M059J (cell line): ENCODE results near the gene GIMAP8. TPM values are rescaled to one million over a fixed set of nuclear protein-coding genes. Genes with fewer than 3 reads are reported as not detected.

ENCODE experiments used
- DNase-seq: peaks from one replicate; pipeline ENCODE4 v3.0.0-alpha.2; 2012; ENCODE audit warnings: low read depth
- total RNA-seq: library from RNA; depleted of rRNA; stranded (reverse); fragments of >200 nt; shearing (Covaris generic); gene quantifications from 2 replicates; pipeline ENCODE4 v1.2.3, GENCODE V29; 2014

Gene GIMAP8
- total RNA-seq, 1 experiment from 2014 or later, result not detected

- DNase-seq, result no peak
Observed at GRCh38 chr7:150411606-150412005, 38.8 kb upstream of the GIMAP8 start.

GRCh38 chr7:150412016-150412415 lies 38.4 kb upstream of the GIMAP8 start:
- no peak for DNase-seq

GRCh38 chr7:150412518-150413488 lies 37.6 kb upstream of the GIMAP8 start:
- DNase-seq, result no peak

- peak; percentile 58 for DNase-seq
Observed at GRCh38 chr7:150413640-150414081, 36.8 kb upstream of the GIMAP8 start.

GRCh38 chr7:150415161-150416153 lies 35.0 kb upstream of the GIMAP8 start:
- no peak for DNase-seq

- no peak for DNase-seq
Observed at GRCh38 chr7:150417239-150417638, 33.2 kb upstream of the GIMAP8 start.

- DNase-seq, result no peak
Observed at GRCh38 chr7:150417863-150418262, 32.6 kb upstream of the GIMAP8 start.

GRCh38 chr7:150420242-150420641 lies 30.2 kb upstream of the GIMAP8 start:
- no peak for DNase-seq

GRCh38 chr7:150420987-150421674 lies 29.3 kb upstream of the GIMAP8 start:
- peak; percentile 81 for DNase-seq

GRCh38 chr7:150421831-150422230 lies 28.6 kb upstream of the GIMAP8 start:
- DNase-seq, result no peak

- DNase-seq, result no peak
Observed at GRCh38 chr7:150425670-150426069, 24.8 kb upstream of the GIMAP8 start.

- DNase-seq, result peak; percentile 97
Observed at GRCh38 chr7:150428671-150429451, 21.6 kb upstream of the GIMAP8 start.

GRCh38 chr7:150429699-150430098 lies 20.7 kb upstream of the GIMAP8 start:
- no peak for DNase-seq

GRCh38 chr7:150430465-150431085 lies 19.9 kb upstream of the GIMAP8 start:
- DNase-seq, result no peak

GRCh38 chr7:150431839-150432658 lies 18.4 kb upstream of the GIMAP8 start:
- no peak for DNase-seq

GRCh38 chr7:150432915-150433892 lies 17.2 kb upstream of the GIMAP8 start:
- DNase-seq, result no peak

- DNase-seq, result no peak
Observed at GRCh38 chr7:150434240-150434639, 16.2 kb upstream of the GIMAP8 start.

GRCh38 chr7:150435047-150435389 lies 15.4 kb upstream of the GIMAP8 start:
- no peak for DNase-seq
